GM13976 (cell line): ENCODE measurements around the gene CHD2.
"Not testable (repeated sequence)": the region's sequence is repeated elsewhere in the genome, so short reads cannot be mapped to it uniquely, and the experiment has no call there.

Experiments used
- DNase-seq: peaks from one replicate; pipeline ENCODE4 v3.0.0; 2012; ENCODE audit warnings: low spot score
- CTCF ChIP-seq: IDR thresholded peaks from 2 replicates; pipeline ENCODE4 v1.5.1; 2012; ENCODE audit warnings: borderline replicate concordance, mild to moderate bottlenecking; ENCODE audit not compliant: insufficient read depth; ENCODE audit errors: extremely low read depth, missing control alignments, control extremely low read depth
- in situ Hi-C: fragments of 300-500 bp; cut with MboI; formaldehyde crosslinking; loops from one replicate; pipeline ENCODE4 v1.12.0; 2022; ENCODE audit warnings: low sequenced_read_pairs, mixed read lengths, inconsistent platforms; ENCODE audit not compliant: unreplicated experiment

The CHD2 gene

GRCh38 chr15:92899948-92900730 is at the start of gene CHD2:
TSS of gene CHD2 (plus strand) at chr15:92900324. CDS start at chr15:92901238, 914 bp downstream.
- in situ Hi-C loops: no loop called here
- no peak for TF ChIP-seq CTCF
- DNase-seq: peak; percentile 76

- no peak for DNase-seq
- TF ChIP-seq CTCF: no peak
- in situ Hi-C loops: no loop called here
These were observed 46.9 kb upstream of the CHD2 start for GRCh38 chr15:92853222-92853621.

GRCh38 chr15:92861742-92862141 is 38.4 kb upstream of the CHD2 start:
- DNase-seq: no peak
- in situ Hi-C loops: no loop called here
- no peak for TF ChIP-seq CTCF

GRCh38 chr15:92864127-92864814 is 35.9 kb upstream of the CHD2 start:
- in situ Hi-C loops: no loop called here
- DNase-seq: no peak
- TF ChIP-seq CTCF: no peak

GRCh38 chr15:92869263-92869940 is 30.7 kb upstream of the CHD2 start:
- TF ChIP-seq CTCF: no peak
- in situ Hi-C loops: no loop called here
- no peak for DNase-seq

- in situ Hi-C loops: no loop called here
- no peak for DNase-seq
- no peak for TF ChIP-seq CTCF
These were observed 30.0 kb upstream of the CHD2 start for GRCh38 chr15:92870010-92870591.

- in situ Hi-C loops, DNase-seq: not testable (repeated sequence)
These were observed 27.2 kb upstream of the CHD2 start for GRCh38 chr15:92872967-92873366.
